NT2/D1 (cell line): Measurements from ENCODE around the gene SPAG17.

Source experiments
- DNase-seq: peaks from one replicate; pipeline ENCODE4 v3.0.0-alpha.2; 2011; ENCODE audit warnings: low read depth, low spot score
- H3K27me3 ChIP-seq: 2 replicates; pipeline ENCODE4 v1.6.0; 2011; ENCODE audit warnings: mild to moderate bottlenecking; ENCODE audit not compliant: insufficient read length, insufficient read depth
- H3K36me3 ChIP-seq: 2 replicates; pipeline ENCODE4 v1.6.1; 2011; ENCODE audit warnings: mild to moderate bottlenecking, low read length, mixed read lengths; ENCODE audit not compliant: insufficient read depth, insufficient read length
- H3K4me1 ChIP-seq: 2 replicates; pipeline ENCODE4 v1.5.1; 2011; ENCODE audit not compliant: insufficient read depth, insufficient read length
- H3K4me3 ChIP-seq: 2 replicates; pipeline ENCODE4 v1.5.1; 2011; ENCODE audit warnings: low read depth; ENCODE audit not compliant: insufficient read length
- H3K9ac ChIP-seq: 2 replicates; pipeline ENCODE4 v1.6.0; 2011; ENCODE audit warnings: low read depth; ENCODE audit not compliant: insufficient read length
- H3K9me3 ChIP-seq: 2 replicates; pipeline ENCODE4 v1.5.1; 2011; ENCODE audit warnings: mild to moderate bottlenecking, low read length; ENCODE audit not compliant: insufficient read depth
- SUZ12 ChIP-seq: IDR thresholded peaks from 2 replicates; pipeline ENCODE4 v1.6.1; 2011; ENCODE audit not compliant: insufficient read length, insufficient read depth; ENCODE audit errors: extremely low read depth
- YY1 ChIP-seq: IDR thresholded peaks from 2 replicates; pipeline ENCODE4 v1.6.1; 2011; ENCODE audit not compliant: insufficient read length, insufficient read depth
- ZNF274 ChIP-seq: IDR thresholded peaks from 2 replicates; pipeline ENCODE4 v1.6.1; 2011; ENCODE audit warnings: mild to moderate bottlenecking, low read depth, low read length

The SPAG17 gene

GRCh38 chr1:118047006-118047649, 137.9 kb downstream of the SPAG17 start:
- no peaks in the 10 kb centered on the region for H3K4me1 ChIP-seq
- no peaks in the 10 kb centered on the region for H3K9me3 ChIP-seq
- no peaks in the 10 kb centered on the region for H3K27me3 ChIP-seq
- H3K9ac ChIP-seq, result no peak overlapping the region
- no peak overlapping the region for H3K4me3 ChIP-seq
- DNase-seq, result no peak
- no peaks in the 10 kb centered on the region for H3K36me3 ChIP-seq
- TF ChIP-seq SUZ12 (no peak), YY1 (no peak), ZNF274 (no peak)

GRCh38 chr1:118043624-118044023, 141.4 kb downstream of the SPAG17 start:
- H3K36me3 ChIP-seq, result no peaks in the 10 kb centered on the region
- DNase-seq, result no peak
- H3K9ac ChIP-seq, result no peak overlapping the region
- H3K4me3 ChIP-seq, result no peak overlapping the region
- H3K4me1 ChIP-seq, result no peaks in the 10 kb centered on the region
- TF ChIP-seq SUZ12 (no peak), YY1 (no peak), ZNF274 (no peak)
- no peaks in the 10 kb centered on the region for H3K9me3 ChIP-seq
- H3K27me3 ChIP-seq, result no peaks in the 10 kb centered on the region

GRCh38 chr1:118042501-118042900, 142.5 kb downstream of the SPAG17 start:
- TF ChIP-seq YY1 (no peak), SUZ12 (no peak), ZNF274 (no peak)
- no peaks in the 10 kb centered on the region for H3K27me3 ChIP-seq
- H3K4me1 ChIP-seq, result no peaks in the 10 kb centered on the region
- no peak overlapping the region for H3K9ac ChIP-seq
- no peaks in the 10 kb centered on the region for H3K36me3 ChIP-seq
- H3K4me3 ChIP-seq, result no peak overlapping the region
- no peak for DNase-seq
- H3K9me3 ChIP-seq, result no peaks in the 10 kb centered on the region

GRCh38 chr1:118039170-118039569, 145.9 kb downstream of the SPAG17 start:
- no peak overlapping the region for H3K4me3 ChIP-seq
- no peak overlapping the region for H3K9ac ChIP-seq
- H3K4me1 ChIP-seq, result no peaks in the 10 kb centered on the region
- no peak for DNase-seq
- H3K9me3 ChIP-seq, result no peaks in the 10 kb centered on the region
- TF ChIP-seq YY1 (no peak), SUZ12 (no peak), ZNF274 (no peak)
- no peaks in the 10 kb centered on the region for H3K27me3 ChIP-seq
- no peaks in the 10 kb centered on the region for H3K36me3 ChIP-seq

- Histone ChIP-seq H3K36me3 (no peaks in the 10 kb centered on the region), H3K27me3 (no peaks in the 10 kb centered on the region), H3K9ac (no peak overlapping the region), H3K9me3 (no peaks in the 10 kb centered on the region), H3K4me3 (no peak overlapping the region), H3K4me1 (no peaks in the 10 kb centered on the region)
- TF ChIP-seq YY1 (no peak), SUZ12 (no peak), ZNF274 (no peak)
- DNase-seq, result peak; percentile 28
These were observed 152.1 kb downstream of the SPAG17 start for GRCh38 chr1:118032883-118033282.

- TF ChIP-seq SUZ12, result no peak
- TF ChIP-seq ZNF274, result no peak
- no peak for TF ChIP-seq YY1
- H3K4me1 ChIP-seq, result no peaks in the 10 kb centered on the region
- no peaks in the 10 kb centered on the region for H3K36me3 ChIP-seq
- H3K27me3 ChIP-seq, result no peaks in the 10 kb centered on the region
- no peaks in the 10 kb centered on the region for H3K9me3 ChIP-seq
- no peak overlapping the region for H3K4me3 ChIP-seq
- DNase-seq, result no peak
- H3K9ac ChIP-seq, result no peak overlapping the region
These were observed 156.8 kb downstream of the SPAG17 start for GRCh38 chr1:118028267-118028666.

GRCh38 chr1:118023199-118023598, 161.8 kb downstream of the SPAG17 start:
- DNase-seq, result no peak
- Histone ChIP-seq H3K4me3 (no peak overlapping the region), H3K9me3 (no peaks in the 10 kb centered on the region), H3K4me1 (no peaks in the 10 kb centered on the region), H3K9ac (no peak overlapping the region), H3K27me3 (no peaks in the 10 kb centered on the region), H3K36me3 (no peaks in the 10 kb centered on the region)
- TF ChIP-seq SUZ12 (no peak), YY1 (no peak), ZNF274 (no peak)
